ENCODE measurements around the gene SARS1. TPM values are rescaled to one million over a fixed set of nuclear protein-coding genes. Genes with fewer than 3 reads are reported as not detected.

The SARS1 gene
- total RNA-seq, 2 experiments from 2014 or later: 193 to 195 TPM

DNA sequence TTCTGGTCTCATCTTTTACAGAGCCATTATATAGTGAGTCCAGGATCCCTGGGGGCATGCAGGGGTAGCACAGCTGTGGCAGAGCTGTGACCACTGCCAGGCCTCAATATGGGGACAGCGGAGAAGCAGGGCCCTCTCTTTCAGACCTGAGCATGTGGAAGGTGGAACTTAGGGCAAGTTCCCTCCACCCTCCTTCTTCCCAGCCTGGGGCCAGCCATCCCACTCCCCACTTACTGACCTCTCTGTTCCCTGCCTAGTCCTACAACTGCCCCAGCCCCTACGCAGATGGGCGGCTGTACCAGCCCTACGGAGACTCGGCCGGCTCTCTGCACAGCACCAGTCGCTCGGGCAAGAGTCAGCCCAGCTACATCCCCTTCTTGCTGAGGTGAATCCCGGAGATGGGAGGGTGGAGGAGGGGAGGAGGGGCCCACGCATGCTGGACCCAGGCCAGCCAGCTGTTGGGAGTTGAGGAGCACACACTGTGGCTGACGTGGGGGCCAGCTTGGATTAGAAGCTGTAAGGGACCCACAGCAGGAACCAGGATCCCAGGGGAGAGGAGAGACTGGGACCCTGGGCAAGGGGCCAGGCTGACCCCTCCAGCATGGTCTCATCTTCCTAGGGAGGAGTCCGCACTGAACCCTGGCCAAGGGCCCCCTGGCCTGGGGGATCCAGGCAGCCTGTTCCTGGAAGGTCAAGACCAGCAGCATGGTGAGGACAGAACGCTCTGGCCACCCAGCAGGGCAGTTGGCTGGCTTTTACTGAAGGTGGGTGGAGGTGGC lies 58.5 kb downstream of the SARS1 start:
- Mint-ChIP-seq H3K9me3 (no peaks in the 10 kb centered on the region), H3K27ac (no peak overlapping the region), H3K4me3 (no peak overlapping the region), H3K4me1 (peaks cover 15% of the 10 kb centered on the region), H3K27me3 (no peaks in the 10 kb centered on the region), H3K36me3 (ENCODE audit: low read depth) (no peaks in the 10 kb centered on the region)
- no peak for DNase-seq
- POLR2A ChIA-PET: no interaction called here
- CTCF ChIA-PET: no interaction called here

DNA sequence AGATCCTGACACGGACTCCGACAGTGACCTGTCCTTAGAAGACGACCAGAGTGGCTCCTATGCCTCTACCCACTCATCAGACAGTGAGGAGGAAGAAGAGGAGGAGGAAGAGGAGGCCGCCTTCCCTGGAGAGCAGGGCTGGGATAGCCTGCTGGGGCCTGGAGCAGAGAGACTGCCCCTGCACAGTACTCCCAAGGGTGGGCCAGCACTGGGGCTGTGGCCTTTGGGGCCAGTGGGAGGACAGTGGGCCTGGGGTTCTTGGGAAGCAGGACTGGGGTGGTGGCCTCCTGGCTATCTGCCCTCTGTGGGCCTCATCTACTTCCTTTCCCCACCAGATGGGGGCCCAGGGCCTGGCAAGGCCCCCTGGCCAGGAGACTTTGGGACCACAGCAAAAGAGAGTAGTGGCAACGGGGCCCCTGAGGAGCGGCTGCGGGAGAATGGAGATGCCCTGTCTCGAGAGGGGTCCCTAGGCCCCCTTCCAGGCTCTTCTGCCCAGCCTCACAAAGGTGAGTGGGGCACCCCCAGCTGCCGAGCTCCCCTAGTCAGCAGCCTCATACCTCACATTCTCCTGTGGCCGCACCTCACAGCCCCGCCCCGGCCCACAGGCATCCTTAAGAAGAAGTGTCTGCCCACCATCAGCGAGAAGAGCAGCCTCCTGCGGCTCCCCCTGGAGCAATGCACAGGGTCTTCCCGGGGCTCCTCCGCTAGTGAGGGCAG lies 59.3 kb downstream of the SARS1 start:
- ChIA-PET CTCF (no interaction called here), POLR2A (no interaction called here)
- no peak overlapping the region for H3K27ac Mint-ChIP-seq
- no peak for DNase-seq
- peaks cover 19% of the 10 kb centered on the region for H3K4me1 Mint-ChIP-seq
- H3K9me3 Mint-ChIP-seq: no peaks in the 10 kb centered on the region
- peaks cover under 1% of the 10 kb centered on the region for H3K36me3 Mint-ChIP-seq (ENCODE audit: low read depth)
- no peak overlapping the region for H3K4me3 Mint-ChIP-seq
- no peaks in the 10 kb centered on the region for H3K27me3 Mint-ChIP-seq

DNA sequence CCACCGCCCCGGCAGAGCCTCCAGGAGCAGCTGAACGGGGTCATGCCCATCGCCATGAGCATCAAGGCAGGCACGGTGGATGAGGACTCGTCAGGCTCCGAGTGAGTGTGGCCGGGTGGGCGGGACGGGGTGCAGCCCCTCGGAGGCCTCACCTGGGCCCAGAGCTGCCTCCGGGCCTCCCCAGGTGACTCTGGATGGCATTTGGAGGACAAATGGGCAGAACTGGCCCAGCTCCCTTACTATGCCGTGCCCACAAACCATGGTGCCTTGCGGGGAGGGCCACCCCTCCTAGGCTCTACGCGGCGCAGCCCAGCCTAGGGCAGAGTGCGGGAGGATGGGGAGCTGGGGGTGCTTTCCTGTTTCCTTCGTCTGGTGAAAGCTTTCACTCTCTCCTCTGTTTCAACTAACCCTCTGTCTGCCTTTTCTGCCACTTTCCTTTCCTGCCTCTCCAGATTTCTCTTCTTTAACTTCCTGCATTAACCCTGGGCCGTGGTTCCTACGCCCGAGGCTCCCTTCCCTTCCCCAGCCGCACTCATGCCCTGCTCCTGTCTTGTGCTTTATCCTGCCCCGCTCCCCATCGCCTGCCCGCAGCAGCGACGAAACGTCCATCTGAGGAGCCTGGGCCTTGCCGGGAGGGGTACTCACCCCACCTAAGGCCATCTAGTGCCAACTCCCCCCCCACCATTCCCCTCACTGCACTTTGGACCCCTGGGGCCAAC lies 60.0 kb downstream of the SARS1 start:
- no peaks in the 10 kb centered on the region for H3K27me3 Mint-ChIP-seq
- peaks cover 20% of the 10 kb centered on the region for H3K4me1 Mint-ChIP-seq
- H3K27ac Mint-ChIP-seq: no peak overlapping the region
- no peaks in the 10 kb centered on the region for H3K9me3 Mint-ChIP-seq
- CTCF ChIA-PET: no interaction called here
- DNase-seq: no peak
- POLR2A ChIA-PET: no interaction called here
- H3K4me3 Mint-ChIP-seq: no peak overlapping the region
- peaks cover 4% of the 10 kb centered on the region for H3K36me3 Mint-ChIP-seq (ENCODE audit: low read depth)

DNA sequence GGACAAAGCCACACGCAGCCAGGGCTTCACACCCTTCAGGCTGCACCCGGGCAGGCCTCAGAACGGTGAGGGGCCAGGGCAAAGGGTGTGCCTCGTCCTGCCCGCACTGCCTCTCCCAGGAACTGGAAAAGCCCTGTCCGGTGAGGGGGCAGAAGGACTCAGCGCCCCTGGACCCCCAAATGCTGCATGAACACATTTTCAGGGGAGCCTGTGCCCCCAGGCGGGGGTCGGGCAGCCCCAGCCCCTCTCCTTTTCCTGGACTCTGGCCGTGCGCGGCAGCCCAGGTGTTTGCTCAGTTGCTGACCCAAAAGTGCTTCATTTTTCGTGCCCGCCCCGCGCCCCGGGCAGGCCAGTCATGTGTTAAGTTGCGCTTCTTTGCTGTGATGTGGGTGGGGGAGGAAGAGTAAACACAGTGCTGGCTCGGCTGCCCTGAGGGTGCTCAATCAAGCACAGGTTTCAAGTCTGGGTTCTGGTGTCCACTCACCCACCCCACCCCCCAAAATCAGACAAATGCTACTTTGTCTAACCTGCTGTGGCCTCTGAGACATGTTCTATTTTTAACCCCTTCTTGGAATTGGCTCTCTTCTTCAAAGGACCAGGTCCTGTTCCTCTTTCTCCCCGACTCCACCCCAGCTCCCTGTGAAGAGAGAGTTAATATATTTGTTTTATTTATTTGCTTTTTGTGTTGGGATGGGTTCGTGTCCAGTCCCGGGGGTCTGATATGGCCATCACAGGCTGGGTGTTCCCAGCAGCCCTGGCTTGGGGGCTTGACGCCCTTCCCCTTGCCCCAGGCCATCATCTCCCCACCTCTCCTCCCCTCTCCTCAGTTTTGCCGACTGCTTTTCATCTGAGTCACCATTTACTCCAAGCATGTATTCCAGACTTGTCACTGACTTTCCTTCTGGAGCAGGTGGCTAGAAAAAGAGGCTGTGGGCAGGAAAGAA lies 61.1 kb downstream of the SARS1 start:
- Mint-ChIP-seq H3K4me3 (no peak overlapping the region), H3K4me1 (peaks cover 20% of the 10 kb centered on the region), H3K36me3 (ENCODE audit: low read depth) (peaks cover 11% of the 10 kb centered on the region), H3K27me3 (no peaks in the 10 kb centered on the region), H3K9me3 (no peaks in the 10 kb centered on the region), H3K27ac (no peak overlapping the region)
- POLR2A ChIA-PET: no interaction called here
- no peak for DNase-seq
- CTCF ChIA-PET: interaction anchor here (5.3 kb wide), 1 partner anchor 125 kb away, joined by 144 read pairs; the partner anchor contains the start of gene SORT1

DNA sequence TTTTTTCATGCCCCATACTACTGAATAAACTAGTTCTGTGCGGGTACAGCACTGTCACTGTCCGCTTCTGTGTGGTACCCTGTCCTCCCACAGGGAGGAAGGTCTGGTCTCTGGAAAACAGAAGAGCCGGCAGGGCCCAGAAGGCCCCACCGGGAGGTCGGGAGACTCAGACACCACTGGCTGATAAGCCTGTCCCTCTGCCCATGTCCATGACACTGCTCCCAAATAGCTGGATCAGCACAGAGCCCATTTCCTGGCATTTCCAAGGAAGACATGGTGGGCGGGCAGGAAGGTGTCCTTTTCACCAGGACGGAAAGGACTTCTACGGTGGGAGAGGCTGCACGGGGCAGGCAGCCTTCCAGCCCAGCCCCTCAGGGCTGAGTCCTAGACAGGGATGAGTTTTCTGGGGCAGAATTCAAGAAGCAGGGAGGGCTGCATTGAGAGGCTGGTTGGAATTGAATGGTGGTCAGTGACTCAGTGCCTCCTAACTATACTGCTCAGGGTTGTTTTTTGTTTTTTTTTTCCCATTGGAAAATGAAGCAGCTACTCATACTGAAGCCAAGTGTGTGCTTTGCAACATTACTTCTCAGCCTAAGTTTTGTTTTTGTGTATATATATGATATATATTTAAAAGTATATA lies 62.1 kb downstream of the SARS1 start:
- no peak for DNase-seq
- Mint-ChIP-seq H3K27me3 (no peaks in the 10 kb centered on the region), H3K27ac (no peak overlapping the region), H3K4me1 (peaks cover 20% of the 10 kb centered on the region), H3K36me3 (ENCODE audit: low read depth) (peaks cover 18% of the 10 kb centered on the region), H3K4me3 (no peak overlapping the region), H3K9me3 (no peaks in the 10 kb centered on the region)
- ChIA-PET POLR2A (interaction anchor here (0.9 kb wide), 1 partner anchor 272 kb away, joined by 3 read pairs; the partner anchor contains the start of gene GNAI3), CTCF (interaction anchor here (2.6 to 5.3 kb wide), 3 partner anchors 10 to 255 kb away, joined by 10 to 144 read pairs (median 57); partner anchors contain the start of gene SORT1)

DNA sequence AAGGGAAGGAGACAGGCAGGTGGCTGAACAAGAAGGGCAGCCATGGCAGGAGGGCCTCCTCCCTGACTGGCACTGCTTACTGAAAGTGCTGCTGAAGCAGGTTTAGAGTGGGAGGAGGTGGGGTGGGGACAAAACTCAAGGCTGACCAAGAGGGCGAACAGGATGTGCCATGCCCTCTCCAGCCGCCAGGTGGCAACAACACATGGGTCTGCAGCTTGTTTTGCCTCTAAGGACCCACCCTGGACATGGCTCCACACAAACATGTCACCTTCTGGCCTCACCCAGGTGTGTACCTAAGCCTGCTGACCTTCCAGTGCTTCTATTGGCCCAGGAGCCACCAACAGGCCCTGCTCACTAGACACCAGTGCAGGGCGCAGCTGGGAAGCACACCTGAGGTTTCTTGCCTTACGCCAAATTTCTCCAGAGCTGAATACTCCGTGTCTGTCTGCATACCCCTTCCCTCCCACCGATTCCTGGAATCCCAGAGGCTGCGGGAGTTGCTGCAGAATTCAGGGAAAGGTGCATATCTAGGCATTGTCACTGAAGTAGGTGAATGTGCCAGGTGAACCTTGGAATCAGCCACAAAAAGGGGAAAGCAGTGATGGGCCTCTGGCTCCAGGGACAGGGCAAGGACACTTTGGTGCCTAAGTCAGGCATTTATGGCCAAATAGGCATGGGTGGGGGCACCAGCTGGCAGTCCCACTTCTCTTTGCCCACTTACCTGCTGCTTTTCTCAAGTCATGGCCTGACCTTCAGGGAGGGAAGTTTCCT lies 63.9 kb downstream of the SARS1 start:
- Mint-ChIP-seq H3K27me3 (no peaks in the 10 kb centered on the region), H3K36me3 (ENCODE audit: low read depth) (peaks cover 24% of the 10 kb centered on the region), H3K4me3 (no peak overlapping the region), H3K9me3 (no peaks in the 10 kb centered on the region), H3K4me1 (peaks cover 37% of the 10 kb centered on the region), H3K27ac (peak overlapping the region; percentile 24)
- POLR2A ChIA-PET: interaction anchor here (1.3 to 1.9 kb wide), 5 partner anchors 64 to 255 kb away, joined by 3 to 15 read pairs (median 5); partner anchors contain the start of genes SARS1 and SORT1
- DNase-seq: peak; percentile 77
- CTCF ChIA-PET: interaction anchor here (1.0 to 5.3 kb wide), 17 partner anchors 8 to 707 kb away, joined by 3 to 144 read pairs (median 5); partner anchors contain the start of genes AHCYL1, PSMA5, SARS1 and SORT1

DNA sequence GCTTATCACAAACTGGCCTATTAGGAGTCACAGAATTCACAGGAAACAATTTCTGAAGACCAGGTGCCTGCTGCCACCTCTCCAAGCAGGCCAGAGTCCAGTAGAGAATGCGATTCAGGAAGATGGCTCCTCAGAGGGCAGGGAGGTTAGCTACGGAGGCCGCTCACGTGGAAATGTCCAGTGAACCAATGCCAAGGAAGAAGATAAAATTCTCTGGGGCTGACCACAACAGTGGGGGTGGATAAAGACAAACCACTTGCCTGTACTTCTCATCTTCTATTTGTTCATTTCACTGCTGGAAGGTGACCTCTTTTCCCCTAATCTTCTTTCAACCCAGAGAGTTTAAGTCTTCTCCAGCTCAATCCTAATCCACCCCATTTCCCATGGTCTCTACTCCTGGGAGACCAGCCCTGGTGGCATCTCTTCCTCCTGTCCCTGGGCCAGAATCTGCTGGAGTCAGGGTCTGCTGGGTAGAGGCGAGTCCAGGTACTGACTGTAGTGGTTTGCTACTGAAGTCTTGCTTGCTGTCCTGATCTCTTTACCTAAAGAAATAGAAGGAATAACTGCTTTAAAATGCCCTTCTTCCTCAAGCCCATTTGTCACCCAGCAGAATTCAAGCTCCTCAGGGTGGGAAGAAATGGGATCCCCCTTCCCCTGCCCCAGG lies 66.0 kb downstream of the SARS1 start:
- Mint-ChIP-seq H3K27me3 (no peaks in the 10 kb centered on the region), H3K4me3 (no peak overlapping the region), H3K4me1 (peaks cover 43% of the 10 kb centered on the region), H3K36me3 (ENCODE audit: low read depth) (peaks cover 27% of the 10 kb centered on the region), H3K27ac (no peak overlapping the region), H3K9me3 (no peaks in the 10 kb centered on the region)
- no peak for DNase-seq
- ChIA-PET POLR2A (interaction anchor here (1.4 kb wide), 1 partner anchor 117 kb away, joined by 3 read pairs; no protein-coding TSS in a partner anchor), CTCF (interaction anchor here (1.0 to 5.3 kb wide), 5 partner anchors 70 to 251 kb away, joined by 3 to 144 read pairs (median 3); partner anchors contain the start of gene SORT1)

DNA sequence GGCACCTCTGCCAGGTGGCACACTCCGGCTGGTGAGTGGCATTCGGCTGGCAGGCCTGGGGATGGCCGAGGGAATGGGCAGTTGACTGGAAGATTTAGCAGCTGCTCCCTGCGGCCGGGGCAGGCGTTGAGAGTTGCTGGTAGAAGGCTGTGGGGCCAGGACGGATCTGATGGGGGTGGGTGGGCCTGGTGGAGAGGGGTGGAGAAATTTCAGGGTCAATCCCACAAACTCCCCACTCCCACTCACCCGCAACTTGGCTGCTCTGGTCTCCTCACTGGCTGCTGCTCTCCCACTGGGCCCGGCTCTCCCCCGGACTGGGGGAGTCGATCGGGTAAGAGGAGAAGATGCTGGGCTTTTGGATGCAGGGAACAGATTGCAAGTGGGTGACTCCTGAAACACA lies 67.1 kb downstream of the SARS1 start:
- Mint-ChIP-seq H3K27me3 (no peaks in the 10 kb centered on the region), H3K4me1 (peaks cover 40% of the 10 kb centered on the region), H3K9me3 (no peaks in the 10 kb centered on the region), H3K27ac (no peak overlapping the region), H3K4me3 (peak overlapping the region; percentile 22), H3K36me3 (ENCODE audit: low read depth) (peaks cover 27% of the 10 kb centered on the region)
- no peak for DNase-seq
- ChIA-PET CTCF (interaction anchor here (1.4 to 3.0 kb wide), 2 partner anchors 69 to 118 kb away, joined by 3 to 31 read pairs; partner anchors contain the start of gene SORT1), POLR2A (no interaction called here)

DNA sequence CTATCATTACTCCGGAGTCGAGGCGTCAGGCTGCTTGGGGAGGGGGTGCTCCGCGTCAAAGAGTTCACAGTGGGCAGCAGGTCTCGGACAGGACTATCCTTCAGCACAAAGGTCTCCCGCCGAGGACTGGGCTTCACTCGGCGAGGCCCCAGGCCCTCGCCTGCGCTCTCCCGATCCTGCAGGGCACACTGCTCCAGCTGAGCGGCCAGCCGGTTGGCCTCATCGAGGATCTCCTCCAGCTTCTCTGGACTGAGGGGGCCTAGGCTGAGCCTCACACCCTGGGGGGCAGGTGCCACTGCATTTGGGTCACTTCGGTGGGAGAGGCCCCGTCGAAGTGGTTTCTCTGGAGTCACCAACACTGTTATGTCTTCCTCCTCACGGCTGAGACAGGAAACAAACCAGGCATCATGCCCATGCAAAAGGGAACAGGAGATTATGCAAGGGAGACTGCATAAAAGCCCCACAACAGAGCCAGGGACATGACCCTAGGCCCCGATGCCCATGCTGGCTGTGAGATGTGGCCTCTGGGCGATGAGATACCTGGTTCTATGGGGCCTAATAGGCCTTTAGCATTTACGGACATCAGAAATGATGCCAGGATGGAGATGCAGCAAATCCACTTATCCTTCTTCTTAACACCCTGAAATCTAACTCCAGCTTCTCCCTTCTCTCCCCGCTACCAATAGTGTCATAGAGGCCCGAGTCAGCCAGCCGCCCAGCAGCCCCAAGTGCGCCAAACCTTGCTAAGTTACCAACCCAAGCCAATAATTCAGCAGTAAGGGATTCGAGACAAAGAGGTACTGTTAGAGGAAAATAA lies 68.2 kb downstream of the SARS1 start:
- DNase-seq: no peak
- H3K27me3 Mint-ChIP-seq: peaks cover 2% of the 10 kb centered on the region
- H3K36me3 Mint-ChIP-seq (ENCODE audit: low read depth): peaks cover 27% of the 10 kb centered on the region
- POLR2A ChIA-PET: interaction anchor here (1.3 to 2.9 kb wide), 7 partner anchors 29 to 267 kb away, joined by 3 to 27 read pairs (median 14); partner anchors contain the start of genes GNAI3, PSMA5, SARS1 and SORT1
- peak overlapping the region; percentile 85 for H3K27ac Mint-ChIP-seq
- peaks cover 40% of the 10 kb centered on the region for H3K4me1 Mint-ChIP-seq
- H3K9me3 Mint-ChIP-seq: no peaks in the 10 kb centered on the region
- H3K4me3 Mint-ChIP-seq: peak overlapping the region; percentile 99
- CTCF ChIA-PET: interaction anchor here (1.0 to 3.0 kb wide), 8 partner anchors 18 to 251 kb away, joined by 3 to 31 read pairs (median 4); partner anchors contain the start of gene SORT1

DNA sequence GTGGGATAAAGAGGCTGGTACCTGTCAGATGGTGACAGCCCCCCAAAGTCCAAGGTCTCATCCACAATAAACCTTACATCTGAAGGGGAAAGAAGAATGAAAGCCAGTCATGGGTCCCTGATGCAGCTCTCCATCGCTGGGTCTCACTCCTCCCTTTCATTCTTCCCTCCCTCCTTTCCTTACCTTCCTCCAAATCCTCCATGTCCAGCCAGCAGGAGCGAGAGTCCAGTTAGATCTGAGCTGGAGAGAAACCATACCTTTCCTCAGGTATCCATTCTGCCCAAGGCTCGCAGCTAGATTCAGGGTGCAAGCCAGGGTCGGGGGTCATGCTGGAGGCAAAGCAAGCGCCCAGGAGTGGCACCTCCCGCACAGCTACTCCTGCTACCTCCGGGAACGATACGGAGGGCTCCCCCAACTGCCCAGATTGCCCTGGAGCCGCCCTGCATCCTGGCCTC lies 68.8 kb downstream of the SARS1 start:
- peak overlapping the region; percentile 99 for H3K4me3 Mint-ChIP-seq
- peaks cover 27% of the 10 kb centered on the region for H3K36me3 Mint-ChIP-seq (ENCODE audit: low read depth)
- H3K4me1 Mint-ChIP-seq: peaks cover 33% of the 10 kb centered on the region
- ChIA-PET POLR2A (interaction anchor here (1.0 to 2.9 kb wide), 13 partner anchors 10 to 267 kb away, joined by 3 to 27 read pairs (median 5); partner anchors contain the start of genes GNAI3, PSMA5, SARS1 and SORT1), CTCF (interaction anchor here (0.6 to 3.0 kb wide), 14 partner anchors 10 to 358 kb away, joined by 3 to 31 read pairs (median 4); partner anchors contain the start of gene SORT1)
- H3K9me3 Mint-ChIP-seq: no peaks in the 10 kb centered on the region
- peaks cover 3% of the 10 kb centered on the region for H3K27me3 Mint-ChIP-seq
- no peak for DNase-seq
- H3K27ac Mint-ChIP-seq: peak overlapping the region; percentile 85
